Astrocyte (in vitro differentiated cells and primary cell): Measurements from ENCODE around the gene AQP3.
"Not testable (repeated sequence)": the region's sequence is repeated elsewhere in the genome, so short reads cannot be mapped to it uniquely, and the experiment has no call there.

Experiments used
- EZH2 ChIP-seq: IDR thresholded peaks from 2 replicates; pipeline ENCODE4 v1.6.1; 2012; ENCODE audit warnings: mild to moderate bottlenecking, low read length, inconsistent platforms; ENCODE audit not compliant: insufficient read depth
- TF ChIP-seq, protein P1 (sequence below): IDR thresholded peaks from 2 replicates; pipeline ENCODE4 v1.5.1; 2011; ENCODE audit warnings: low read depth, mild to moderate bottlenecking, inconsistent platforms, low read length, moderate library complexity; ENCODE audit not compliant: insufficient read depth

DNA sequence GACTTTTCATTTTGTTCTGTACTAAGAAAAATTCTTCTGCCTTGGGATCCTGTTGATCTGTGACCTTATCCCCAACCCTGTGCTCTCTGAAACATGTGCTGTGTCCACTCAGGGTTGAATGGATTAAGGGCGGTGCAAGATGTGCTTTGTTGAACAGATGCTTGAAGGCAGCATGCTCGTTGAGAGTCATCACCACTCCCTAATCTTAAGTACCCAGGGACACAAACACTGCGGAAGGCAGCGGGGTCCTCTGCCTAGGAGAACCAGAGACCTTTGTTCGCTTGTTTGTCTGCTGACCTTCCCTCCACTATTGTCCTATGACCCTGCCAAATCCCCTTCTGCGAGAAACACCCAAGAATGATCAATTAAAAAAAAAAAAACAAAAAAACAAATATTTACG lies 23.4 kb downstream of the AQP3 start:
- TF ChIP-seq, protein P1, sequence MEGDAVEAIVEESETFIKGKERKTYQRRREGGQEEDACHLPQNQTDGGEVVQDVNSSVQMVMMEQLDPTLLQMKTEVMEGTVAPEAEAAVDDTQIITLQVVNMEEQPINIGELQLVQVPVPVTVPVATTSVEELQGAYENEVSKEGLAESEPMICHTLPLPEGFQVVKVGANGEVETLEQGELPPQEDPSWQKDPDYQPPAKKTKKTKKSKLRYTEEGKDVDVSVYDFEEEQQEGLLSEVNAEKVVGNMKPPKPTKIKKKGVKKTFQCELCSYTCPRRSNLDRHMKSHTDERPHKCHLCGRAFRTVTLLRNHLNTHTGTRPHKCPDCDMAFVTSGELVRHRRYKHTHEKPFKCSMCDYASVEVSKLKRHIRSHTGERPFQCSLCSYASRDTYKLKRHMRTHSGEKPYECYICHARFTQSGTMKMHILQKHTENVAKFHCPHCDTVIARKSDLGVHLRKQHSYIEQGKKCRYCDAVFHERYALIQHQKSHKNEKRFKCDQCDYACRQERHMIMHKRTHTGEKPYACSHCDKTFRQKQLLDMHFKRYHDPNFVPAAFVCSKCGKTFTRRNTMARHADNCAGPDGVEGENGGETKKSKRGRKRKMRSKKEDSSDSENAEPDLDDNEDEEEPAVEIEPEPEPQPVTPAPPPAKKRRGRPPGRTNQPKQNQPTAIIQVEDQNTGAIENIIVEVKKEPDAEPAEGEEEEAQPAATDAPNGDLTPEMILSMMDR = not testable (repeated sequence)
- TF ChIP-seq EZH2 = not testable (repeated sequence)
